OCI-LY1 (cell line): ENCODE data around the gene RERG.

Experiments
- EZH2 ChIP-seq: fragments of 200-600 bp; sonication (generic), shearing (Covaris generic); IDR thresholded peaks from 2 replicates; pipeline ENCODE4 v1.8.0; 2017; ENCODE audit warnings: borderline replicate concordance, mixed run types, mild to moderate bottlenecking, antibody characterized with exemption, low read length, moderate library complexity, mixed read lengths
- TF ChIP-seq, protein P1 (sequence below): fragments of 200-600 bp; sonication (generic), shearing (Covaris generic); IDR thresholded peaks from 2 replicates; pipeline ENCODE4 v1.5.1; 2017; ENCODE audit warnings: mild to moderate bottlenecking, antibody characterized with exemption, low read length, moderate library complexity, mixed read lengths

DNA sequence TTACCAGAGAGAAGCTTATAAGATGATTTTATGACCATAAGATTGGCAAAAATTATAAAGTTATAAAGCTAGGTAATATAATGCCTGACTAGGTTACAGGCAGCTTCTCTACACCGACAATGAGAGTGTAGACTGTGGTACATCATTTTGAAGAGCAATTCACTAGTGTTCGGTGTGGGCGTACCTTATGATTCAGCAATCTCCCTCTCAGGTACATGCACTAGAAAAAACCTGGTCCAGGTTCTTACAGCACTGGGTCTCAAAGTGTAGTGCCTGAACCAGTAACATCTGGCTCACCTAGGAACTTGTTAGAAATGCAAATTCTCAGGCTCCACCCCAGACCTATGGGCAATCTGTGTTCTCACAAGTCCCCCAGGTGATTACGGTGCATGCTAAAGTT, 106.7 kb downstream of the RERG start:
- TF ChIP-seq, protein P1, sequence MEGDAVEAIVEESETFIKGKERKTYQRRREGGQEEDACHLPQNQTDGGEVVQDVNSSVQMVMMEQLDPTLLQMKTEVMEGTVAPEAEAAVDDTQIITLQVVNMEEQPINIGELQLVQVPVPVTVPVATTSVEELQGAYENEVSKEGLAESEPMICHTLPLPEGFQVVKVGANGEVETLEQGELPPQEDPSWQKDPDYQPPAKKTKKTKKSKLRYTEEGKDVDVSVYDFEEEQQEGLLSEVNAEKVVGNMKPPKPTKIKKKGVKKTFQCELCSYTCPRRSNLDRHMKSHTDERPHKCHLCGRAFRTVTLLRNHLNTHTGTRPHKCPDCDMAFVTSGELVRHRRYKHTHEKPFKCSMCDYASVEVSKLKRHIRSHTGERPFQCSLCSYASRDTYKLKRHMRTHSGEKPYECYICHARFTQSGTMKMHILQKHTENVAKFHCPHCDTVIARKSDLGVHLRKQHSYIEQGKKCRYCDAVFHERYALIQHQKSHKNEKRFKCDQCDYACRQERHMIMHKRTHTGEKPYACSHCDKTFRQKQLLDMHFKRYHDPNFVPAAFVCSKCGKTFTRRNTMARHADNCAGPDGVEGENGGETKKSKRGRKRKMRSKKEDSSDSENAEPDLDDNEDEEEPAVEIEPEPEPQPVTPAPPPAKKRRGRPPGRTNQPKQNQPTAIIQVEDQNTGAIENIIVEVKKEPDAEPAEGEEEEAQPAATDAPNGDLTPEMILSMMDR, result no peak
- TF ChIP-seq EZH2, result no peak
